H9 (cell line): Measurements from ENCODE around the gene TIMM17A. TPM values are rescaled to one million over a fixed set of nuclear protein-coding genes. Genes with fewer than 3 reads are reported as not detected.

ENCODE experiments used
- DNase-seq: peaks from one replicate; pipeline ENCODE4 v3.0.0-alpha.2; 2017
- H2AFZ ChIP-seq: one replicate; pipeline ENCODE4 v1.6.1; 2013; ENCODE audit warnings: mild to moderate bottlenecking, low read length, control low read depth, moderate library complexity
- H2AK5ac ChIP-seq: 2 replicates; pipeline ENCODE4 v1.6.1; 2013; ENCODE audit warnings: low read length, control low read depth, mixed read lengths; ENCODE audit not compliant: insufficient read length
- H2BK120ac ChIP-seq: one replicate; pipeline ENCODE4 v1.6.1; 2013; ENCODE audit warnings: low read depth, mild to moderate bottlenecking, low read length, control low read depth, inconsistent platforms; ENCODE audit not compliant: poor library complexity, severe bottlenecking
- H2BK12ac ChIP-seq: 2 replicates; pipeline ENCODE4 v1.6.1; 2013; ENCODE audit warnings: low read length, control low read depth, mixed read lengths, low read depth; ENCODE audit not compliant: insufficient read length
- H2BK15ac ChIP-seq: 2 replicates; pipeline ENCODE4 v1.6.1; 2013; ENCODE audit warnings: low read depth, low read length, control low read depth
- H2BK20ac ChIP-seq: one replicate; pipeline ENCODE4 v1.6.1; 2013; ENCODE audit warnings: low read depth, mild to moderate bottlenecking, low read length, control low read depth, inconsistent platforms; ENCODE audit not compliant: poor library complexity, severe bottlenecking
- H2BK5ac ChIP-seq: 2 replicates; pipeline ENCODE4 v1.6.1; 2013; ENCODE audit warnings: low read length, control low read depth, mixed read lengths; ENCODE audit not compliant: insufficient read length
- H3K14ac ChIP-seq: 2 replicates; pipeline ENCODE4 v1.6.1; 2013; ENCODE audit warnings: low read length, control low read depth; ENCODE audit not compliant: insufficient read depth
- H3K18ac ChIP-seq: 2 replicates; pipeline ENCODE4 v1.6.1; 2013; ENCODE audit warnings: low read depth, mild to moderate bottlenecking, mixed read lengths, low read length, control low read depth; ENCODE audit not compliant: insufficient read length
- H3K23ac ChIP-seq: 2 replicates; pipeline ENCODE4 v1.6.1; 2013; ENCODE audit warnings: low read length, control low read depth, mixed read lengths, low read depth; ENCODE audit not compliant: insufficient read length
- H3K23me2 ChIP-seq: 2 replicates; pipeline ENCODE4 v1.6.1; 2013; ENCODE audit warnings: low read depth, mild to moderate bottlenecking, mixed read lengths, low read length, control low read depth; ENCODE audit not compliant: insufficient read length, poor library complexity, severe bottlenecking
- H3K27ac ChIP-seq: 2 replicates; pipeline ENCODE4 v1.5.1; 2013; ENCODE audit warnings: low read length, control low read depth, mixed read lengths, low read depth; ENCODE audit not compliant: insufficient read length
- H3K27me3 ChIP-seq: 2 replicates; pipeline ENCODE4 v1.6.1; 2013; ENCODE audit warnings: low read length, control low read depth, inconsistent platforms; ENCODE audit not compliant: insufficient read depth
- H3K4ac ChIP-seq: 2 replicates; pipeline ENCODE4 v1.6.1; 2013; ENCODE audit warnings: low read depth, mild to moderate bottlenecking, control low read depth, inconsistent platforms, low read length, moderate library complexity
- H3K4me1 ChIP-seq: 2 replicates; pipeline ENCODE4 v1.6.1; 2013; ENCODE audit warnings: low read length, control low read depth, inconsistent platforms; ENCODE audit not compliant: insufficient read depth
- H3K4me2 ChIP-seq: 2 replicates; pipeline ENCODE4 v1.6.1; 2013; ENCODE audit warnings: low read length, control low read depth, mixed read lengths; ENCODE audit not compliant: insufficient read length, insufficient read depth
- H3K56ac ChIP-seq: 2 replicates; pipeline ENCODE4 v1.6.1; 2013; ENCODE audit warnings: low read depth, mild to moderate bottlenecking, mixed read lengths, low read length, control low read depth; ENCODE audit not compliant: insufficient read length
- H3K79me1 ChIP-seq: 2 replicates; pipeline ENCODE4 v1.6.1; 2013; ENCODE audit warnings: low read depth, mild to moderate bottlenecking, moderate library complexity, low read length, control low read depth, inconsistent platforms; ENCODE audit not compliant: insufficient read depth, poor library complexity, severe bottlenecking
- H3K79me2 ChIP-seq: 2 replicates; pipeline ENCODE4 v1.6.1; 2013; ENCODE audit warnings: low read length, control low read depth, inconsistent platforms; ENCODE audit not compliant: insufficient read depth
- H3K9ac ChIP-seq: 2 replicates; pipeline ENCODE4 v1.6.1; 2013; ENCODE audit warnings: low read length, control low read depth, mixed read lengths; ENCODE audit not compliant: insufficient read length; ENCODE audit errors: extremely low read depth
- H3K9me3 ChIP-seq: one replicate; pipeline ENCODE4 v1.6.1; 2013; ENCODE audit warnings: low read depth, low read length, inconsistent platforms; ENCODE audit not compliant: control insufficient read depth
- H3T11ph ChIP-seq: one replicate; pipeline ENCODE4 v1.6.1; 2013; ENCODE audit warnings: mild to moderate bottlenecking, low read length, control low read depth, inconsistent platforms
- H4K20me1 ChIP-seq: one replicate; pipeline ENCODE4 v1.6.1; 2013; ENCODE audit not compliant: control insufficient read depth, insufficient read length, insufficient read depth
- H4K5ac ChIP-seq: 2 replicates; pipeline ENCODE4 v1.6.1; 2013; ENCODE audit warnings: low read depth, mild to moderate bottlenecking, mixed read lengths, low read length, control low read depth; ENCODE audit not compliant: insufficient read length
- H4K8ac ChIP-seq: replicated peaks from 2 replicates; pipeline ENCODE4 v1.6.1; 2013; ENCODE audit warnings: low read length, control low read depth, mixed read lengths, low read depth; ENCODE audit not compliant: insufficient read length
- H4K91ac ChIP-seq: 2 replicates; pipeline ENCODE4 v1.6.1; 2013; ENCODE audit warnings: low read depth, mild to moderate bottlenecking, moderate library complexity, mixed read lengths, low read length, control low read depth; ENCODE audit not compliant: insufficient read length
- H3K27ac Mint-ChIP-seq, 3 experiments: 2 replicates in 2 of 3; 3 replicates in 1 of 3; pipeline ENCODE4 v1.8.0; 2020 to 2021; ENCODE audit warnings: mixed read lengths in 3 of 3, mild to moderate bottlenecking in 1 of 3, moderate library complexity in 1 of 3
- H3K27me3 Mint-ChIP-seq: 2 replicates; pipeline ENCODE4 v1.8.0; 2021; ENCODE audit warnings: low read depth, mild to moderate bottlenecking, moderate library complexity, mixed read lengths
- H3K36me3 Mint-ChIP-seq, 3 experiments: 2 replicates in 2 of 3; 3 replicates in 1 of 3; pipeline ENCODE4 v1.8.0; 2020 to 2021; ENCODE audit warnings: low read depth in 3 of 3, mixed read lengths in 3 of 3; ENCODE audit not compliant: insufficient read depth in 1 of 3
- H3K4me1 Mint-ChIP-seq, 2 experiments: 2 replicates each; pipeline ENCODE4 v1.8.0; 2020; ENCODE audit warnings: mixed read lengths in 2 of 2
- H3K4me3 Mint-ChIP-seq, 2 experiments: 2 replicates in 1 of 2; 3 replicates in 1 of 2; pipeline ENCODE4 v1.8.0; 2020 to 2021; ENCODE audit warnings: mild to moderate bottlenecking in 2 of 2, mixed read lengths in 2 of 2, moderate library complexity in 1 of 2
- H3K9me3 Mint-ChIP-seq, 2 experiments: 2 replicates in 1 of 2; 3 replicates in 1 of 2; pipeline ENCODE4 v1.8.0; 2020; ENCODE audit warnings: mild to moderate bottlenecking in 2 of 2, mixed read lengths in 2 of 2, moderate library complexity in 1 of 2
- WGBS: extraction: QIAGEN DNeasy Blood & Tissue Kit; methylation state at CpG from one replicate; pipeline ENCODE4 v1.1.7; 2013; ENCODE audit warnings: missing lambda C conversion rate, low lambda C conversion rate, mixed read lengths; ENCODE audit not compliant: insufficient read length; ENCODE audit errors: extremely low coverage; 5-methylcytosine and 5-hydroxymethylcytosine counted together
- total RNA-seq: library from RNA; stranded (reverse); gene quantifications from 2 replicates; pipeline ENCODE4 v1.2.1, GENCODE V29; 2021
- TF ChIP-seq, protein P1 (sequence below): fragments of 200-600 bp; sonication (generic); conservative IDR thresholded peaks from 3 replicates; pipeline ENCODE4 v1.8.0; 2021; ENCODE audit warnings: antibody characterized with exemption, mild to moderate bottlenecking

Gene TIMM17A
- total RNA-seq, 1 experiment from 2014 or later = 60.9 TPM

DNA sequence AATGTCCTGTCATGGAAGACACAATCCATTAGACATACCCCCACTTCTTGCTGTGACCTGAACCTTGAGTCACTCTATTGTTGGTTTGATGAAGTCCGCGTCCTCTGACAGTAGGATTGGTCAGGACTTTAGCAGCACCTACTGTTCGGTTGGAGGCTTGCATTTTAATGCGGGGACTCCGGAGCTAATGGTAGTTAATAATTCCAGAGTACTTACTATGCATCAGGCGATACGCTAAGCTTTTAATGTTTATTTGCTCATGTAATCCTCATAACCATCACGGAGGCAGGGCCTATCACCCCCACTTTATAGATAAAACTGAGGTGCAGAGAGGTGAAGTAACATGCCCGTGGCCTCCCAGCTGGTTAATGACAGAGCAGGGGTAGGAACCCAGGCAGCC is 47.2 kb downstream of the TIMM17A start:
- peaks cover 28 to 83% (median 76%) of the 10 kb centered on the region in 3 experiments; a peak in 6 of 7 replicates for H3K36me3 Mint-ChIP-seq
- H3K9ac ChIP-seq = no peak overlapping the region
- H3K14ac ChIP-seq = no peak overlapping the region
- no peak overlapping the region for H4K8ac ChIP-seq
- TF ChIP-seq, protein P1, sequence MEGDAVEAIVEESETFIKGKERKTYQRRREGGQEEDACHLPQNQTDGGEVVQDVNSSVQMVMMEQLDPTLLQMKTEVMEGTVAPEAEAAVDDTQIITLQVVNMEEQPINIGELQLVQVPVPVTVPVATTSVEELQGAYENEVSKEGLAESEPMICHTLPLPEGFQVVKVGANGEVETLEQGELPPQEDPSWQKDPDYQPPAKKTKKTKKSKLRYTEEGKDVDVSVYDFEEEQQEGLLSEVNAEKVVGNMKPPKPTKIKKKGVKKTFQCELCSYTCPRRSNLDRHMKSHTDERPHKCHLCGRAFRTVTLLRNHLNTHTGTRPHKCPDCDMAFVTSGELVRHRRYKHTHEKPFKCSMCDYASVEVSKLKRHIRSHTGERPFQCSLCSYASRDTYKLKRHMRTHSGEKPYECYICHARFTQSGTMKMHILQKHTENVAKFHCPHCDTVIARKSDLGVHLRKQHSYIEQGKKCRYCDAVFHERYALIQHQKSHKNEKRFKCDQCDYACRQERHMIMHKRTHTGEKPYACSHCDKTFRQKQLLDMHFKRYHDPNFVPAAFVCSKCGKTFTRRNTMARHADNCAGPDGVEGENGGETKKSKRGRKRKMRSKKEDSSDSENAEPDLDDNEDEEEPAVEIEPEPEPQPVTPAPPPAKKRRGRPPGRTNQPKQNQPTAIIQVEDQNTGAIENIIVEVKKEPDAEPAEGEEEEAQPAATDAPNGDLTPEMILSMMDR = no peak
- peaks cover 18 to 22% of the 10 kb centered on the region in 2 experiments for H3K4me1 Mint-ChIP-seq
- H4K91ac ChIP-seq = no peak overlapping the region
- DNase-seq = no peak
- no peak overlapping the region for H3K4me2 ChIP-seq
- H3K79me2 ChIP-seq = no peaks in the 10 kb centered on the region
- H3K9me3 ChIP-seq = no peaks in the 10 kb centered on the region
- H3K27me3 ChIP-seq = no peaks in the 10 kb centered on the region
- no peak overlapping the region for H3K23ac ChIP-seq
- H3K9me3 Mint-ChIP-seq = no peaks in the 10 kb centered on the region
- no peak overlapping the region for H2BK20ac ChIP-seq
- H2AFZ ChIP-seq = no peak overlapping the region
- no peak overlapping the region; a peak in 2 of 7 replicates for H3K27ac Mint-ChIP-seq
- WGBS = no CpG with 5 or more reads among the region's 9 CpGs
- H3K56ac ChIP-seq = no peak overlapping the region
- no peak overlapping the region for H2BK120ac ChIP-seq
- no peak overlapping the region for H3K4me3 Mint-ChIP-seq
- H3K23me2 ChIP-seq = peaks cover under 1% of the 10 kb centered on the region
- H3K27me3 Mint-ChIP-seq = no peaks in the 10 kb centered on the region
- H2AK5ac ChIP-seq = no peak overlapping the region
- no peak overlapping the region for H2BK15ac ChIP-seq
- no peak overlapping the region for H2BK5ac ChIP-seq
- no peak overlapping the region for H3K27ac ChIP-seq
- H3K4ac ChIP-seq = no peak overlapping the region
- no peak overlapping the region for H2BK12ac ChIP-seq
- H4K20me1 ChIP-seq = no peaks in the 10 kb centered on the region
- H3K4me1 ChIP-seq = peaks cover 3% of the 10 kb centered on the region; the same call in 1 of the 2 replicates
- H4K5ac ChIP-seq = no peak overlapping the region
- H3T11ph ChIP-seq = no peak overlapping the region
- no peak overlapping the region for H3K18ac ChIP-seq
- H3K79me1 ChIP-seq = no peaks in the 10 kb centered on the region
